Measurements from ENCODE around the gene DLGAP1. TPM values are rescaled to one million over a fixed set of nuclear protein-coding genes. Genes with fewer than 3 reads are reported as not detected.
A peak's percentile ranks its signal among the peaks of the same experiment; 100 is the strongest.
"Not testable (repeated sequence)": the region's sequence is repeated elsewhere in the genome, so short reads cannot be mapped to it uniquely, and the experiment has no call there.

The DLGAP1 gene
- total RNA-seq, 4 donors from 2014 or later: 2.0 to 4.7 (median 2.1) TPM; not detected in 1

- TF ChIP-seq EP300 (IDR thresholded peaks at IDR 0.05) (no peak), POLR2A (IDR thresholded peaks at IDR 0.05) (no peak)
- H3K36me3 ChIP-seq: no peaks in the 10 kb centered on the region
- peaks cover 12% of the 10 kb centered on the region for H3K4me1 ChIP-seq
- WGBS: 79% methylated on average over 12 of the region's 12 CpGs
- H3K27me3 ChIP-seq: no peaks in the 10 kb centered on the region
- H3K9me3 ChIP-seq: no peaks in the 10 kb centered on the region
- H3K27ac ChIP-seq: no peak overlapping the region
- no peak overlapping the region for H3K4me3 ChIP-seq
- no peak for DNase-seq (ENCODE audit: low spot score in 2 of 2)
These were observed 801.2 kb downstream of the DLGAP1 start for GRCh38 chr18:3653851-3654441.

GRCh38 chr18:3653263-3653850 lies 801.8 kb downstream of the DLGAP1 start:
- Histone ChIP-seq H3K27me3 (no peaks in the 10 kb centered on the region), H3K27ac (peak overlapping the region; percentile 49), H3K4me1 (peaks cover 12% of the 10 kb centered on the region), H3K9me3 (no peaks in the 10 kb centered on the region), H3K4me3 (no peak overlapping the region), H3K36me3 (no peaks in the 10 kb centered on the region)
- TF ChIP-seq CTCF (IDR thresholded peaks at IDR 0.05) (no peak), POLR2AphosphoS5 (IDR thresholded peaks at IDR 0.05) (no peak)
- 82% methylated on average over 5 of the region's 5 CpGs for WGBS
- DNase-seq (ENCODE audit: low spot score in 2 of 2): no peak

- peak in 1 of 3 donors; percentile 22 for TF ChIP-seq POLR2AphosphoS5 (IDR thresholded peaks at IDR 0.05)
- no peak for TF ChIP-seq CTCF (IDR thresholded peaks at IDR 0.05)
- peak in 1 of 2 donors; percentile 72 for DNase-seq (ENCODE audit: low spot score in 2 of 2)
- 62% methylated on average over 13 of the region's 13 CpGs for WGBS
These were observed 802.5 kb downstream of the DLGAP1 start for GRCh38 chr18:3652380-3653262.

DNA sequence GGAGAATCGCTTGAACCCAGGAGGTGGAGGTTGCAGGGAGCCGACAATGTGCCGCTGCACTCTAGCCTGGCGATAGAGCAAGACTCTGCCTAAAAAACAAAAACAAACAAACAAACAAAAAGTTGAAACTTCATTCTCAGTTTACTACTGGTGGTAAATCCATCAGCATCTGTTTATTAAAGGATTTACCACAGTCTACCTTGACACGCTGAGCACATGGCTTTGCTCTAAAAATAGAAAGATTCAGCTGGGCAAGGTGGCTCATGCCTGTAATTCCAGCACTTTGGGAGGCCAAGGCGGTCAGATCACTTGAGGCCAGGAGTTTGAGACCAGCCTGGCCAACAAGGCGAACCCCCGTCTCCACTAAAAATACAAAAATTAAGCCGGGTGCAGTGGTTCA lies 803.8 kb downstream of the DLGAP1 start:
- no peak for DNase-seq (ENCODE audit: low spot score in 2 of 2)
- Histone ChIP-seq H3K27ac (no peak overlapping the region), H3K36me3 (no peaks in the 10 kb centered on the region), H3K9me3 (no peaks in the 10 kb centered on the region), H3K4me1 (peaks cover 12% of the 10 kb centered on the region), H3K27me3 (no peaks in the 10 kb centered on the region), H3K4me3 (no peak overlapping the region)
- TF ChIP-seq POLR2A (IDR thresholded peaks at IDR 0.05) (no peak), CTCF (IDR thresholded peaks at IDR 0.05) (no peak), EP300 (IDR thresholded peaks at IDR 0.05) (no peak), POLR2AphosphoS5 (IDR thresholded peaks at IDR 0.05) (no peak)
- WGBS: 74% methylated on average over 6 of the region's 9 CpGs

More at GRCh38 chr18:3652380-3653262, 802.5 kb downstream of the DLGAP1 start:
- H3K27me3 ChIP-seq: no peaks in the 10 kb centered on the region
- no peak overlapping the region for H3K4me3 ChIP-seq
- H3K36me3 ChIP-seq: no peaks in the 10 kb centered on the region
- H3K9me3 ChIP-seq: no peaks in the 10 kb centered on the region
- H3K27ac ChIP-seq: peak overlapping the region; percentile 65
- peaks cover 12% of the 10 kb centered on the region for H3K4me1 ChIP-seq

DNA sequence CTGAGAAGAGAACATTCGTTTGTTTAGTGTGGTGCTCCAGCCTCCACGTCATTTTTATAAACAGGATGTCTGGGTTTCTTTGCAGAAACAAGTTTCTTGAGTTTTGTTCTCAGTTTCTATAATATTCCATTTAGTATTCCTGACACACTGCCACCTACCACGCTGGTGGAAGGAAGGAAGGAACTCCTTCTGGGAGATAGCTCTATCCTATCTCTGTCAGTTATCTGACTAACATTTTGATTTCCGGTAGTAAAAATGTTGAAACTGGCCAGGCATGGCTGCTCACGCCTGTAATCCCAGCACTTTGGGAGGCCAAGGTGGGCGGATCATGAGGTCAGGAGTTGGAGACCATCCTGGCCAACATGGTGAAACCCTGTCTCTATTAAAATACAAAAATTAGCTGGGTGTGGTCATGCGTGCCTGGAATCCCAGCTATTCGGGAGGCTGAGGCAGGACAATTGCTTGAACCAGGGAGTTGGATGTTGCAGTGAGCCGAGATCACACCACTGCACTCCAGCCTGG lies 804.5 kb downstream of the DLGAP1 start:
- H3K27ac ChIP-seq; H3K9me3 ChIP-seq; H3K27me3 ChIP-seq; H3K4me3 ChIP-seq; H3K36me3 ChIP-seq; DNase-seq (ENCODE audit: low spot score in 2 of 2): not testable (repeated sequence)
- 45% methylated on average over 9 of the region's 9 CpGs for WGBS
- H3K4me1 ChIP-seq: peaks cover 12% of the 10 kb centered on the region
